HepG2 (cell line): ENCODE results near the gene SECTM1. TPM values are rescaled to one million over a fixed set of nuclear protein-coding genes. Genes with fewer than 3 reads are reported as not detected.
A peak's percentile ranks its signal among the peaks of the same experiment; 100 is the strongest.

Experiments used
- IKZF4 ChIP-seq: sonication (generic); formaldehyde crosslinking; IDR thresholded peaks from 2 replicates; pipeline ENCODE4 v1.5.1; 2020; ENCODE audit warnings: borderline replicate concordance, mild to moderate bottlenecking, low read depth, missing genetic modification reagents; ENCODE audit errors: not compliant biosample characterization
- MEIS2 ChIP-seq: sonication (generic); formaldehyde crosslinking; IDR thresholded peaks from 2 replicates; pipeline ENCODE4 v1.9.0; 2021; ENCODE audit warnings: mild to moderate bottlenecking, missing genetic modification reagents
- NCOA1 ChIP-seq: sonication (generic); formaldehyde crosslinking; IDR thresholded peaks from 2 replicates; pipeline ENCODE4 v1.9.0; 2021; ENCODE audit warnings: missing genetic modification reagents
- NFIC ChIP-seq: IDR thresholded peaks from 2 replicates; pipeline ENCODE4 v1.6.1; 2012; ENCODE audit warnings: mild to moderate bottlenecking, low read length, inconsistent platforms
- POLR2AphosphoS5 ChIP-seq: IDR thresholded peaks from 2 replicates; pipeline ENCODE4 v1.6.1; 2012; ENCODE audit warnings: low read depth, low read length
- RNF2 ChIP-seq: fragments of 450-650 bp; conservative IDR thresholded peaks from 2 replicates; pipeline ENCODE4 v1.6.1; 2016; ENCODE audit warnings: low read depth
- TERF1 ChIP-seq: sonication (generic); formaldehyde crosslinking; IDR thresholded peaks from 2 replicates; pipeline ENCODE4 v1.8.0; 2022; ENCODE audit warnings: mild to moderate bottlenecking, missing genetic modification reagents, moderate library complexity
- ZIK1 ChIP-seq: sonication (generic); formaldehyde crosslinking; IDR thresholded peaks from 2 replicates; pipeline ENCODE4 v1.5.0; 2020; ENCODE audit warnings: mild to moderate bottlenecking, low read depth, missing genetic modification reagents, borderline replicate concordance
- ZNF234 ChIP-seq: sonication (generic); formaldehyde crosslinking; conservative IDR thresholded peaks from 2 replicates; pipeline ENCODE4 v1.5.1; 2020; ENCODE audit warnings: mild to moderate bottlenecking, missing genetic modification reagents
- ZNF598 ChIP-seq: sonication (generic); formaldehyde crosslinking; IDR thresholded peaks from 2 replicates; pipeline ENCODE4 v1.5.1; 2020; ENCODE audit warnings: mild to moderate bottlenecking, missing genetic modification reagents, borderline replicate concordance
- ZNF704 ChIP-seq: sonication (generic); formaldehyde crosslinking; IDR thresholded peaks from 2 replicates; pipeline ENCODE4 v1.8.1; 2023; ENCODE audit warnings: mild to moderate bottlenecking, inconsistent platforms, moderate library complexity, missing genetic modification reagents, borderline replicate concordance
- ZSCAN29 ChIP-seq: sonication (generic); formaldehyde crosslinking; conservative IDR thresholded peaks from 2 replicates; pipeline ENCODE4 v1.4.0; 2020; ENCODE audit warnings: mild to moderate bottlenecking, missing genetic modification reagents
- polyA plus RNA-seq, 8 experiments: library from polyadenylated mRNA; depleted of rRNA in 3 of 8; stranded (reverse) in 7 of 8; unstranded in 1 of 8; fragments of >200 nt; fragmentation: Illumina TruSeq in 4 of 8; extraction: Trizol in 4 of 8; gene quantifications; 2 replicates each; pipeline versions ENCODE4 v1.2.1 to v1.2.3, GENCODE V29; 2011 to 2016; ENCODE audit warnings: low read depth in 4 of 8, missing spikeins in 1 of 8, mixed read lengths in 1 of 8; ENCODE audit not compliant: insufficient read depth in 1 of 8
- total RNA-seq, 5 experiments: library from RNA; depleted of rRNA; stranded (reverse); fragments of >200 nt; fragmentation: Illumina TruSeq; extraction: Trizol; gene quantifications; 2 replicates each; pipeline ENCODE4 v1.2.3, GENCODE V29; 2016; ENCODE audit warnings: low read depth in 1 of 5
- TF ChIP-seq, protein P1 (sequence below): sonication (generic); formaldehyde crosslinking; IDR thresholded peaks from 2 replicates; pipeline ENCODE4 v1.5.1; 2020; ENCODE audit warnings: mild to moderate bottlenecking, missing genetic modification reagents, moderate library complexity

The SECTM1 gene
- total and polyA plus RNA-seq, 2 of the 13 experiments (the other 11 are each of a cell fraction or from before 2014, with no cell fraction given), result 3.5 to 5.3 TPM

- TF ChIP-seq RNF2, result peak; percentile 56
- TF ChIP-seq ZNF234 (CRISPR knock-in tag), result peak; percentile 94
- TF ChIP-seq POLR2AphosphoS5, result peak; percentile 81
- TF ChIP-seq TERF1 (CRISPR knock-in tag), result no peak
- no peak for TF ChIP-seq ZNF704 (CRISPR knock-in tag)
- TF ChIP-seq, protein P1, sequence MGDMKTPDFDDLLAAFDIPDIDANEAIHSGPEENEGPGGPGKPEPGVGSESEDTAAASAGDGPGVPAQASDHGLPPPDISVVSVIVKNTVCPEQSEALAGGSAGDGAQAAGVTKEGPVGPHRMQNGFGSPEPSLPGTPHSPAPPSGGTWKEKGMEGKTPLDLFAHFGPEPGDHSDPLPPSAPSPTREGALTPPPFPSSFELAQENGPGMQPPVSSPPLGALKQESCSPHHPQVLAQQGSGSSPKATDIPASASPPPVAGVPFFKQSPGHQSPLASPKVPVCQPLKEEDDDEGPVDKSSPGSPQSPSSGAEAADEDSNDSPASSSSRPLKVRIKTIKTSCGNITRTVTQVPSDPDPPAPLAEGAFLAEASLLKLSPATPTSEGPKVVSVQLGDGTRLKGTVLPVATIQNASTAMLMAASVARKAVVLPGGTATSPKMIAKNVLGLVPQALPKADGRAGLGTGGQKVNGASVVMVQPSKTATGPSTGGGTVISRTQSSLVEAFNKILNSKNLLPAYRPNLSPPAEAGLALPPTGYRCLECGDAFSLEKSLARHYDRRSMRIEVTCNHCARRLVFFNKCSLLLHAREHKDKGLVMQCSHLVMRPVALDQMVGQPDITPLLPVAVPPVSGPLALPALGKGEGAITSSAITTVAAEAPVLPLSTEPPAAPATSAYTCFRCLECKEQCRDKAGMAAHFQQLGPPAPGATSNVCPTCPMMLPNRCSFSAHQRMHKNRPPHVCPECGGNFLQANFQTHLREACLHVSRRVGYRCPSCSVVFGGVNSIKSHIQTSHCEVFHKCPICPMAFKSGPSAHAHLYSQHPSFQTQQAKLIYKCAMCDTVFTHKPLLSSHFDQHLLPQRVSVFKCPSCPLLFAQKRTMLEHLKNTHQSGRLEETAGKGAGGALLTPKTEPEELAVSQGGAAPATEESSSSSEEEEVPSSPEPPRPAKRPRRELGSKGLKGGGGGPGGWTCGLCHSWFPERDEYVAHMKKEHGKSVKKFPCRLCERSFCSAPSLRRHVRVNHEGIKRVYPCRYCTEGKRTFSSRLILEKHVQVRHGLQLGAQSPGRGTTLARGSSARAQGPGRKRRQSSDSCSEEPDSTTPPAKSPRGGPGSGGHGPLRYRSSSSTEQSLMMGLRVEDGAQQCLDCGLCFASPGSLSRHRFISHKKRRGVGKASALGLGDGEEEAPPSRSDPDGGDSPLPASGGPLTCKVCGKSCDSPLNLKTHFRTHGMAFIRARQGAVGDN (CRISPR knock-in tag), result peak; percentile 96
- TF ChIP-seq IKZF4 (CRISPR knock-in tag), result no peak
- TF ChIP-seq ZSCAN29 (CRISPR knock-in tag), result peak; percentile 88; the same call in 1 of the 2 replicates
- TF ChIP-seq ZIK1 (CRISPR knock-in tag), result no peak
- 0 out of 2 replicates have a peak, but pooled peaks have one; percentile 63 for TF ChIP-seq NCOA1
- peak; percentile 97; the same call in 1 of the 2 replicates for TF ChIP-seq MEIS2 (CRISPR knock-in tag)
- TF ChIP-seq ZNF598 (CRISPR knock-in tag), result no peak; the same call in 1 of the 2 replicates
- TF ChIP-seq NFIC, result peak; percentile 94
Measured at GRCh38 chr17:82346342-82347300, 13.1 kb upstream of the SECTM1 start (continued).
